Ureter (tissue), 1 donor: ENCODE results near the gene NUP133. TPM values are rescaled to one million over a fixed set of nuclear protein-coding genes. Genes with fewer than 3 reads are reported as not detected.
"Not testable (repeated sequence)": the region's sequence is repeated elsewhere in the genome, so short reads cannot be mapped to it uniquely, and the experiment has no call there.

Source experiments
- DNase-seq: peaks from one replicate; pipeline ENCODE4 v3.0.0-alpha.2; 2020; ENCODE audit warnings: low spot score
- total RNA-seq: library from RNA; stranded (reverse); gene quantifications from one replicate; pipeline ENCODE4 v1.2.4, GENCODE V29; 2023
- donor health status: DM: yes; HTN: yes; CAD: no.

NUP133 gene
- total RNA-seq: 39.7 TPM

DNA sequence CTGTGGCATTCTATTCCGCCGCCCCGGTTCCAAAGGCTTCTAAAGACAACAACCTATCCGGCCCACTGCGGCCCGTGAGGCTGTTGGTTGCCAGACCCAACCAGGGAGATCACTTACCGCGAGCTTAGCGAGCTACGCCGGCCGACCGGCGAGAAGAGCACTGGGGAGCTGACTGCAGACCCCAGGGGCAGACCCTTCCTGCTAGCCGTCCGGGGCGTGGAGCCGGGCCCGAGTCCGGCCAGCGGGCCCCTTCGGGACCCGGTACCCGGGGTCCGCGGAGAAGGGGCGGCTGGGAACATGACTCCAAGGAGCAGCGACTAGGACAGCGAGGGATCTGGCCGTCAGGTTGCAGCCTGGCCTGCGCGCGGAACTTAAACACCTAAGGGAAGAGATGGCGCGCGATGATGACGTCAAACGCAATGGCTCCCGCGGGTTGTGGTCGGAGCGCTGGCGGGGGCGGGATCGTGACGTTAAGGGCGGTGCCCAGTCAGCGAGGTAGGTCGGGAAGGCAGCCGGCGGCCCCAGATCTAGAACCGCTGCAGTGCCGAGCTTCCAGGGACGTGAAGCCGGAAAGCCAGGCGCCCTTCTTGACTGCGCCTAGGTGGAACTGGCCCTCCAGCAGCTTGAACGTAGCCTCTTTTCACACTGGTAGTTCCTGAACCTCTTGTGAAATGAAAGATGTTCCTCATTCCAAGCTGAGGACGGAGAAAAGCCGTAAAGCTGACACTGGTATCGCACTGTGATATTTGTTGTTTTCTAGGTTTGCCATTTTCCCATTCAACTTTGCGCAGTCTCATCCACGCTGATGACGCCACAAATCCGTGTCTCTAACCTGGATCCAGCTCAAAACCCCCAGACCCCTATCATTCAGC lies at the start of gene NUP133:
Gene NUP133 (minus strand): TSS at position 391 of the 872 bp plus-strand sequence. CDS start 92 bp downstream, at position 299.
- peak; percentile 100 for DNase-seq

- DNase-seq: no peak
These were observed 49.2 kb upstream of the NUP133 start for GRCh38 chr1:229557200-229557850.

DNA sequence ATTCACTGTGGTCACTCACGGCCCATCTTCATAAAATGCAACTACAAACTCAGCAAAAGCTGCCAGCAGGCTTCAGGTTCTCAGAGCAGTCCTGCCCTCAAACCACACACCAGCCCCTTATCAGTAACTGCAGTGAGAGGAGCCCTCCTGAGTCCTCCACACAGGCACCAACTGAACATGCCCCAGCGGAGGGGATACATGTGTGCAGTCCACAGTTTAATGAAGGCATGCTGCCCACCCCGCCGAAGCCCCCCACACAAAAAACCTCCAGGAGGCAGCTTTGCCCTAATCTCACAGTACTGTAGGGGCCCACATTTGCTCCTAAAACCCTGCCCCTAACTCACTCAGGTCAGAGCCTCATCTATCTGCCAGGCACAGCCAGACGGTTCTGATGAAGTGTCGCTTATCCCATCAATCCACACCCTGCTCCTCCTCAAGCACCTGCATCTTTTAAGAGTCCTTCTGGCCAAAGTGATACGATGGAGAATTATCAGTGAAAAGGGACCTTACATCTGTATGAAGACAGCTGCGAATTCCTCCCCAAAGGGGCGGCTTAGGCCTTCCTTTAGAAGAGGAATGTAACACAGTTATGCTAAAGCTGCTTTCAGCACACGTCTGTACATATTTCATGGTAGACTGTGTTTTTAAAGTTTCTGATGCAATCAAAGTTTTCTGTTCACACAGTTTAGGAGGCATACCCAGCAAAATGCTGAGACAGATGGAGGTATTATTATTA lies 46.9 kb upstream of the NUP133 start:
- DNase-seq: no peak

DNA sequence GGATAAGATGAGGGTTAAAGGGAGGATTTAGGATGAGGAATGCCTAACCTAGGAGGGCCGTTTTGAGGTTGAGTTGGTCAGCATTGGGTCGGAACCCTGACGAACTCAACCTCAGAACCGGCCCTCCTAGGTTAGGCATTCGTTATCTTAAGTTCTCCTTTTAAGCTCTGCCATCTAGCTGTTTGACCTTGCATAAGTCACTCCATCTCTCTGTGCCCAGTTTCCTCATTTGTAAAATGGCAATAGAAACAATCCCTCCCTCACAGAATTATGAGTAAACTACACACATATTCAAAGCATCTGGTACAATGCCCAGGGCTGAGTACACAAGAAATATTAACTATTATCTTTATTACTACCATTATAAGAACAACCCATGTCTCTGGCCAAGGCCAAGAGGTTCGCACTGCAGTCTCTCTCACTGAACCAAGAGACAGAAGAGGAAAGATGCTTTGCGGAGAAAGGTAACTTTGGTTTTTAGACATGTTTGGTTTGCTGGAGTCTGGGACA lies 45.5 kb upstream of the NUP133 start:
- no peak for DNase-seq

DNA sequence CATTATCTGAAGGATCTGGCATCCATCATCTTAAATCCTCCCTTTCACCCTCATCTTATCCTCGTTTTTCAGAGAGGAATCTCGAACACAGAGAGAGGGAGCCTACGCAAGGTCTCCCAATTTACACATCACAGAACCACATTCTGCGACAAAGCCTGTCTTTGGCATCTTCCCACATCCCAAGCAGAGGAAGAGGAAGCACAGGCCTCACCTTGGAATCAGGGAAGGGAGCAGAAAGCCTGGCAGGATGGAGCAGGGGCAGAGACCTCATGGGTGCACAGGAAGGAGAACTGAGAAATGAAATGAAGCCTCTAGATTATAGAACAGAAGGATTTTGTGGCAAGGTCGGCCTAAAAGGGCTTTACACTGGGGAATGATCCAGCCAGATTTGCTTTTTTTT lies 44.6 kb upstream of the NUP133 start:
- no peak for DNase-seq

GRCh38 chr1:229550812-229551567 lies 42.8 kb upstream of the NUP133 start:
- no peak for DNase-seq

DNA sequence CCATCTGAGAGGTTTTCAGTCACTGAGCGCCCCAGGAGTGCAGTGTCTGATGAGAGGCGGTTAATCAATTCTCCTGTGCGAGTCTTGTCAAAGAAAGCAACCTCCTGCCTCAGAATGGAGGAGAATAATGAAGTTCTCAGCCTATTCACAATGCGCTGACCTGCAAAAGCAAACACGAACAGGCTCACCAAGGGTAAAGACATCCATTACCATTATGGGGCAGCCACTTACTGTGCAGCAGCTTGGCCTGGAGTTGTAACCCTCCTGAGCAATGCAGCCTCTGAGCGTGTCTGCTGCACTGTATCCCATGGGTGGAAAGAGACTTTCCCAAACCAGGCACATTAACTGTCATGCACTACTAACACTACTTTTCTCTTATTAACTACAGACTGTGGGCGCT lies 39.4 kb upstream of the NUP133 start:
- no peak for DNase-seq

GRCh38 chr1:229544587-229544986 lies 36.4 kb upstream of the NUP133 start:
- DNase-seq: no peak

DNA sequence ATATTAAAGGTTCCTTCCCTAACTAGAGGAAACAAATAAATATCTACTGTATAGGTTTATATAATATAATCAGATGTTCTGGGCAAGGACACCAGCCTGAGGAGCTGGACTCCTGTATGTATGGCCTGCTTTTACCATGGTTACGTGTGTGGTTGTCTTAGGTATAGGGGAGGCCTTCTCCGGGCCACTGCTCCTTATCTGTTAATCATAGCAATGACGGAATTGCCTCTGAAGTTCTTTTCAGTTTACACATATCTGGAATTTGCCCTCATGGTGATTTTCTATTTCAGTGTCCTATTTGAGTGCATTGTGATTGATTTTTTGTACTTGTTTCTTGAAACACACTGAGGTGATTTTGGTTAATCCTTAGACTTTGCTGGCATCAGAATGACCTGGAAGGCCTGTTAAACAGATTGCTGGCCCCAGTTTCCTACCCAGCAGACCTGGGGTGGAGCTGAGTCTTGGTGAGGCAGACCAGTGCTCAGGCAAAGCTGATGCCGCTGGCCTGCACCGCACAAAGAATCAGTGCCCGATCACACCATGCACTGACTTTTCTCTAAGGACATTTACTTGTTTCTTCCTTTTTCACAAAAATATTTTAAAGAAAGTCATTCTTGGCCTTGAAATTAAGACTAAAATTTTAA lies 31.8 kb upstream of the NUP133 start:
- DNase-seq: no peak

DNA sequence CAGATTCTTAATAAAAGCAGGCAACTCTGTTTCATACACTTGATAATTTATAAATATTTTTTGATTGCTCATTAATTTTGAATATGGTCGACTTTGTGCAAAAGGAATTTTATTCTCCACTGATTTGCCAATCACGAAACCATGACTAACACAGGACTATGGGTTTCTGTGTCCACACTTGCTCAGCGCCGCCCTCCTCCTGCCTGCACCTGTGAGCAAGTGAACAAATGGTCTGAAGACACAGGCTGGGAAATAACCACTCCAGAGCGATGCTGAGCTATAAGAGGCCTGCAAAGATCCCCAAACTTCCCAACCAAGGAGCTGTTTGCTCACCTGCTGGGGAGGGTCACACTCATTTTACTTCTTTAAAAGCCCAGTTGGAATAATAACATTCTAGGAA lies 30.8 kb upstream of the NUP133 start:
- DNase-seq: no peak

- no peak for DNase-seq
These were observed 29.8 kb upstream of the NUP133 start for GRCh38 chr1:229537894-229538293.

- no peak for DNase-seq
These were observed 28.8 kb upstream of the NUP133 start for GRCh38 chr1:229536982-229537381.

DNA sequence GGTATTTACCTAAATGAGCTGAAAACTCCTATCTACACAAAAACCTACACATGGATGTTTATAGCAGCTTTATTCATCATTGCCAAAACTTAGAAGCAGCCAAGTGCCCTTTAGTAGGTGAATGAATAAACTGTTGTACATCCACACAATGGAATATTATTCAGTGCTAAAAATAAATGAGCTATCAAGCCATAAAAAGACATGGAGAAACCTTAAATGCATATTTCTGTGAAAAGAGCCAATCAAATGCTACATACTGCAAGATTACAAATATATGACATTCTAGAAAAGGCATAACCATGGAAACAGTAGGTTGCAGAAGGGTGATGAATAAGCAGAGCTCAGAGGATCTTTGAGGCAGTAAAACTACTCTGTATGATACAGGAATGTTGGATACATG lies 27.1 kb upstream of the NUP133 start:
- DNase-seq: no peak

DNA sequence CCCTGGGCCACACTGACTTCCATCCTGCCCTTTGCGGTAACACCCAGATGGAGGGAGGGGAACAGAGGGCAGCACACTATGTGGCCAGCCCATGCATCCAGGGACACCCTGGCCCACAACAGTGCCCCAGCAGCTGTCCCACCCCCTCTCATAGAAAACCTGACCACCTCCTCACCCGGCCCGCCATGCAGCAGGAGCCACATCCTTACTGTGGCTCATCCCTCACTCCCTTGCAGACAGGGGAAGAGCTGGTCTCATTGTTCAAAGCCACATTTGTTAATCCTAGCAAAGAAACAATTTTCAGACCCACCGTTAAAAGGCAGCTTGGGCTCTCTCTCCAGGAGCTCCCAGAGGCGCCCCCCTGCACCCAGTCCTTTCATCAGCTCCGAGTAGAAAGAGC lies 23.2 kb upstream of the NUP133 start:
- DNase-seq: no peak

- no peak for DNase-seq
These were observed 21.5 kb upstream of the NUP133 start for GRCh38 chr1:229529639-229530038.

DNA sequence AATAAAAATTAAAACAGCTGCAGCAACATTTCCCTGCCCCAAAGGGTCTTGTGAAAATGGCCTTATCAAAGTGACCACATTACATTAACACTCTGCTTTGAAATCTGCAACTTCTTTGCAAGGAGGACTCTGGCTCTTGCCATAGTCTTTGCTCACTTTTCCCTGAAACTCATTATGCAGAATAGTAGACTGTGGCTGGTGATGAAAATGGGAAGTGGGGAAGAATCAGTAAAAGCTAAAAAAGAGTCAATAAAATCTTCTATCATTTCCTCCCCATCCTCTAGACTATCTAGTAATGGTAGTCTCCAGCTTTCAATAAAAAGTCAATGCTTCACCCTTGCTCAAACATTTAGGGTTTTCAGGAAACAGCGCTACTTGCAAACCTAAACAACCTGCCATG lies 18.6 kb upstream of the NUP133 start:
- DNase-seq: no peak

GRCh38 chr1:229523052-229523451 lies 14.9 kb upstream of the NUP133 start:
- no peak for DNase-seq

DNA sequence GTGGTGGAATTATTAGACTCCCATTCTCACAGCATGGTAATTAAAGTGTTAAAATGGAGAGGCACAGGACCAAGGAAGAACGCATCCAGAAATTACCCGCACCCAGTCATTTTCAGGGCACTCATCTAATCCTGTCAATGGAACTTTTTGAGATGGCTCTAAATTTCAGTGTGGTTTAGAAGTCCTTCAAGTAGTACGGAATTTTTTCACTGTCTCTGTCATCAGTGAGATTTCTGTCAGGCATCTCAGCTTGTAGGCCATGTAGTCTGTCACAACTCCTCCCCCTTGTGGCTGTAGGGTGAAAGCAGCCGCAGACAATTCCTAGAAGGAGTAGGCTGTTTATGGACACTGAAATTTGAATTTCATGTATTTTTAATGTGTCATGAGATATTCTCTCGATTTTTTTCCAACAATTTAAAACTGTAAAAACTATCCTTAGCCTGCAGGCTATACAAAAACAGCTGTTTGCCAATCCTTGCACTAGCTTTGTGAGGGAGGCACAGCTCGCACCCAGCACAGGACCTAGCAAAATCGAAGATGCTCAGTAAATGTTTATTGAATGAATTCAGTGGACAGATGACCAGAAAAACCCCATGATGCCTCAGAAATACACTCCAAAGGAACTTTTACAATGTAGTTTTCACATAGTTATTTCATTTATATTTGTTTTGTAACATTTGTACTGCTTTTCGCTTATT lies 6.6 kb upstream of the NUP133 start:
- peak; percentile 69 for DNase-seq

GRCh38 chr1:229511625-229512024 lies 3.5 kb upstream of the NUP133 start:
- not testable (repeated sequence) for DNase-seq

DNA sequence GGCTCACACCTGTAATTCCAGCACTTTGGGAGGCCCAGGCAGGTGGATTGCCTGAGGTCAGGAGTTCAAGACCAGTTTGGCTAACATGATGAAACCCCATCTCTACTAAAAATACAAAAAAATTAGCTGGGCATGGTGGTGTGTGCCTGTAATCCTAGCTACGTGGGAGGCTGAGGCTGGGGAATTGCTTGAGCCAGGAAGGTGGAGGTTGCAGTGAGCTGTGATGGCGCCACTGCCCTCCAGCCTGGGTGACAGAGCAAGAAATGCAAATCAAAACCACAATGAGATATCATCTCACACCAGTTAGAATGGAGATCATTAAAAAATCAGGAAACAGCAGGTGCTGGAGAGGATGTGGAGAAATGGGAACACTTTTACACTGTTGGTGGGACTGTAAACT lies 3.1 kb upstream of the NUP133 start:
- not testable (repeated sequence) for DNase-seq
